Measurements from ENCODE around the gene DOCK10.

The DOCK10 gene

GRCh38 chr2:225011585-225011984 is 30.7 kb downstream of the DOCK10 start:
- no peak for DNase-seq (ENCODE audit: low spot score)

- DNase-seq (ENCODE audit: low spot score), result peak; percentile 67
These were observed 31.5 kb downstream of the DOCK10 start for GRCh38 chr2:225010804-225011203.

GRCh38 chr2:225009768-225010167 is 32.5 kb downstream of the DOCK10 start:
- DNase-seq (ENCODE audit: low spot score), result no peak

GRCh38 chr2:225008935-225009334 is 33.3 kb downstream of the DOCK10 start:
- no peak for DNase-seq (ENCODE audit: low spot score)

- DNase-seq (ENCODE audit: low spot score), result no peak
These were observed 34.0 kb downstream of the DOCK10 start for GRCh38 chr2:225008179-225008856.

GRCh38 chr2:225006730-225007129 is 35.5 kb downstream of the DOCK10 start:
- DNase-seq (ENCODE audit: low spot score), result no peak

- no peak for DNase-seq (ENCODE audit: low spot score)
These were observed 37.7 kb downstream of the DOCK10 start for GRCh38 chr2:225004597-225004996.

- no peak for DNase-seq (ENCODE audit: low spot score)
These were observed 39.6 kb downstream of the DOCK10 start for GRCh38 chr2:225002656-225003045.

- DNase-seq (ENCODE audit: low spot score), result peak; percentile 20
These were observed 40.1 kb downstream of the DOCK10 start for GRCh38 chr2:225002039-225002655.

GRCh38 chr2:224999754-225000153 is 42.5 kb downstream of the DOCK10 start:
- no peak for DNase-seq (ENCODE audit: low spot score)

GRCh38 chr2:224999321-224999720 is 42.9 kb downstream of the DOCK10 start:
- no peak for DNase-seq (ENCODE audit: low spot score)

- DNase-seq (ENCODE audit: low spot score), result no peak
These were observed 44.5 kb downstream of the DOCK10 start for GRCh38 chr2:224997802-224998201.

GRCh38 chr2:224995419-224995818 is 46.8 kb downstream of the DOCK10 start:
- no peak for DNase-seq (ENCODE audit: low spot score)

GRCh38 chr2:224994242-224994823 is 47.9 kb downstream of the DOCK10 start:
- no peak for DNase-seq (ENCODE audit: low spot score)

- DNase-seq (ENCODE audit: low spot score), result no peak
These were observed 51.6 kb downstream of the DOCK10 start for GRCh38 chr2:224990710-224991109.

- DNase-seq (ENCODE audit: low spot score), result no peak
These were observed 54.5 kb downstream of the DOCK10 start for GRCh38 chr2:224987733-224988132.

GRCh38 chr2:224986477-224986876 is 55.8 kb downstream of the DOCK10 start:
- DNase-seq (ENCODE audit: low spot score), result no peak

GRCh38 chr2:224984637-224985036 is 57.6 kb downstream of the DOCK10 start:
- DNase-seq (ENCODE audit: low spot score), result no peak

GRCh38 chr2:224983712-224984554 is 58.3 kb downstream of the DOCK10 start:
- no peak for DNase-seq (ENCODE audit: low spot score)

- DNase-seq (ENCODE audit: low spot score), result no peak
These were observed 59.2 kb downstream of the DOCK10 start for GRCh38 chr2:224982910-224983711.

GRCh38 chr2:224982226-224982625 is 60.0 kb downstream of the DOCK10 start:
- no peak for DNase-seq (ENCODE audit: low spot score)
